GM21528 (cell line): ENCODE results near the gene URB1.
A peak's percentile ranks its signal among the peaks of the same experiment; 100 is the strongest.
"Not testable (repeated sequence)": the region's sequence is repeated elsewhere in the genome, so short reads cannot be mapped to it uniquely, and the experiment has no call there.

Experiments used
- ATAC-seq: cut with Tn5 transposase; IDR thresholded peaks from one replicate; pipeline ENCODE4 v1.9.1; 2021; ENCODE audit warnings: mild to moderate bottlenecking, moderate library complexity; ENCODE audit not compliant: unreplicated experiment, low FRiP score

URB1 gene

GRCh38 chr21:32300117-32300681 is 92.6 kb downstream of the URB1 start:
- no peak for ATAC-seq

GRCh38 chr21:32299695-32300094 is 93.1 kb downstream of the URB1 start:
- no peak for ATAC-seq

GRCh38 chr21:32298658-32299081 is 94.1 kb downstream of the URB1 start, which contains the start of gene MRAP:
MRAP (plus strand) TSS chr21:32298855; CDS start chr21:32298972, 117 bp downstream.
- ATAC-seq: no peak

GRCh38 chr21:32298148-32298559 is 94.7 kb downstream of the URB1 start:
- ATAC-seq: no peak

- no peak for ATAC-seq
These were observed 95.4 kb downstream of the URB1 start for GRCh38 chr21:32297449-32297848.

GRCh38 chr21:32285476-32285875 is 107.3 kb downstream of the URB1 start:
- no peak for ATAC-seq

- no peak for ATAC-seq
These were observed 109.8 kb downstream of the URB1 start for GRCh38 chr21:32282992-32283391.

- no peak for ATAC-seq
These were observed 111.3 kb downstream of the URB1 start for GRCh38 chr21:32281531-32281930.

- ATAC-seq: peak; percentile 19
These were observed 113.5 kb downstream of the URB1 start for GRCh38 chr21:32279377-32279680.

- peak; percentile 93 for ATAC-seq
These were observed 114.1 kb downstream of the URB1 start, which contains the start of gene MIS18A for GRCh38 chr21:32278518-32279376. MIS18A (minus strand) TSS chr21:32279049; CDS start chr21:32279014, 35 bp downstream.

GRCh38 chr21:32278103-32278502 is 114.7 kb downstream of the URB1 start:
- ATAC-seq: peak; percentile 10

- no peak for ATAC-seq
These were observed 116.1 kb downstream of the URB1 start for GRCh38 chr21:32276671-32277070.

- no peak for ATAC-seq
These were observed 122.1 kb downstream of the URB1 start for GRCh38 chr21:32270748-32271147.

GRCh38 chr21:32265321-32265720 is 127.5 kb downstream of the URB1 start:
- not testable (repeated sequence) for ATAC-seq

GRCh38 chr21:32261929-32262328 is 130.9 kb downstream of the URB1 start:
- no peak for ATAC-seq
